Daoy (cell line): ENCODE measurements around the gene WFIKKN2. TPM values are rescaled to one million over a fixed set of nuclear protein-coding genes. Genes with fewer than 3 reads are reported as not detected.
A peak's percentile ranks its signal among the peaks of the same experiment; 100 is the strongest.

Experiments used
- DNase-seq: peaks from one replicate; pipeline ENCODE4 v3.0.0-alpha.2; 2015; ENCODE audit warnings: low read depth
- total RNA-seq: library from RNA; depleted of rRNA; stranded (reverse); fragments of >200 nt; shearing (Covaris generic); gene quantifications from 2 replicates; pipeline ENCODE4 v1.2.3, GENCODE V29; 2014

The WFIKKN2 gene
- total RNA-seq, 1 experiment from 2014 or later: not detected

GRCh38 chr17:50808413-50808812 is 27.0 kb upstream of the WFIKKN2 start:
- DNase-seq: no peak

- DNase-seq: no peak
These were observed 26.5 kb upstream of the WFIKKN2 start for GRCh38 chr17:50808888-50809287.

- no peak for DNase-seq
These were observed 21.8 kb upstream of the WFIKKN2 start for GRCh38 chr17:50813583-50813982.

- no peak for DNase-seq
These were observed 20.0 kb upstream of the WFIKKN2 start for GRCh38 chr17:50815400-50815799.

GRCh38 chr17:50816271-50816670 is 19.1 kb upstream of the WFIKKN2 start:
- no peak for DNase-seq

- DNase-seq: no peak
These were observed 18.3 kb upstream of the WFIKKN2 start for GRCh38 chr17:50816771-50817751.

GRCh38 chr17:50817838-50818237 is 17.5 kb upstream of the WFIKKN2 start:
- peak; percentile 55 for DNase-seq

GRCh38 chr17:50818261-50818660 is 17.1 kb upstream of the WFIKKN2 start:
- no peak for DNase-seq

GRCh38 chr17:50818921-50819657 is 16.3 kb upstream of the WFIKKN2 start:
- DNase-seq: no peak

- DNase-seq: no peak
These were observed 14.7 kb upstream of the WFIKKN2 start for GRCh38 chr17:50820651-50821050.

GRCh38 chr17:50822550-50822949 is 12.8 kb upstream of the WFIKKN2 start:
- DNase-seq: no peak

- DNase-seq: no peak
These were observed 11.0 kb upstream of the WFIKKN2 start for GRCh38 chr17:50824429-50824828.

- DNase-seq: no peak
These were observed 10.2 kb upstream of the WFIKKN2 start for GRCh38 chr17:50825188-50825587.

- DNase-seq: no peak
These were observed 6.7 kb upstream of the WFIKKN2 start for GRCh38 chr17:50828508-50829170.

- no peak for DNase-seq
These were observed 6.1 kb upstream of the WFIKKN2 start for GRCh38 chr17:50829332-50829731.

- no peak for DNase-seq
These were observed 5.0 kb upstream of the WFIKKN2 start for GRCh38 chr17:50830352-50830751.

GRCh38 chr17:50830994-50831393 is 4.4 kb upstream of the WFIKKN2 start:
- no peak for DNase-seq

- no peak for DNase-seq
These were observed 3.9 kb upstream of the WFIKKN2 start for GRCh38 chr17:50831471-50831928.

GRCh38 chr17:50832267-50832863 is 3.0 kb upstream of the WFIKKN2 start:
- no peak for DNase-seq

- no peak for DNase-seq
These were observed 2.5 kb upstream of the WFIKKN2 start for GRCh38 chr17:50832864-50833381.
